SK-N-SH treated with all-trans-retinoic acid at 6 μM for 48 hours (cell line): ENCODE data around the gene MMEL1.

Experiments
- CREB5 ChIP-seq: fragments of 250-450 bp; sonication (Bioruptor Pico); IDR thresholded peaks from 2 replicates; pipeline ENCODE4 v1.5.1; 2020; ENCODE audit warnings: low read depth, mild to moderate bottlenecking, moderate library complexity
- CSRNP3 ChIP-seq: fragments of 250-450 bp; sonication (Bioruptor Pico); IDR thresholded peaks from 2 replicates; pipeline ENCODE4 v1.5.1; 2021; ENCODE audit warnings: mild to moderate bottlenecking, moderate library complexity
- ESRRG ChIP-seq: fragments of 250-450 bp; sonication (Bioruptor Pico); IDR thresholded peaks from 2 replicates; pipeline ENCODE4 v1.6.1; 2021; ENCODE audit warnings: mild to moderate bottlenecking
- GLIS3 ChIP-seq: fragments of 250-450 bp; sonication (Bioruptor Pico); IDR thresholded peaks from 2 replicates; pipeline ENCODE4 v1.5.0; 2020; ENCODE audit warnings: mild to moderate bottlenecking, moderate library complexity
- ISL1 ChIP-seq: fragments of 250-450 bp; sonication (Bioruptor Pico); IDR thresholded peaks from 2 replicates; pipeline ENCODE4 v2.1.2; 2022; ENCODE audit warnings: mild to moderate bottlenecking, moderate library complexity
- OSR1 ChIP-seq: fragments of 250-450 bp; sonication (Bioruptor Pico); IDR thresholded peaks from 2 replicates; pipeline ENCODE4 v1.8.0; 2022; ENCODE audit warnings: moderate library complexity, mild to moderate bottlenecking, inconsistent platforms
- PATZ1 ChIP-seq: fragments of 250-450 bp; sonication (Bioruptor Pico); IDR thresholded peaks from 2 replicates; pipeline ENCODE4 v1.8.0; 2020; ENCODE audit warnings: mild to moderate bottlenecking, moderate library complexity, borderline replicate concordance
- POU6F1 ChIP-seq: fragments of 250-450 bp; sonication (Bioruptor Pico); IDR thresholded peaks from 2 replicates; pipeline ENCODE4 v1.8.0; 2021; ENCODE audit warnings: low read depth, mild to moderate bottlenecking, moderate library complexity, borderline replicate concordance
- RARB ChIP-seq: fragments of 250-450 bp; sonication (Bioruptor Pico); IDR thresholded peaks from 2 replicates; pipeline ENCODE4 v1.8.0; 2021; ENCODE audit warnings: mild to moderate bottlenecking, moderate library complexity
- SNAI2 ChIP-seq: fragments of 250-450 bp; sonication (Bioruptor Pico); IDR thresholded peaks from 2 replicates; pipeline ENCODE4 v1.5.0; 2020; ENCODE audit warnings: mild to moderate bottlenecking, moderate library complexity
- TCF4 ChIP-seq: fragments of 250-450 bp; sonication (Bioruptor Pico); IDR thresholded peaks from 2 replicates; pipeline ENCODE4 v1.8.0; 2021; ENCODE audit warnings: mild to moderate bottlenecking, moderate library complexity, borderline replicate concordance
- ZFP3 ChIP-seq: fragments of 250-450 bp; sonication (Bioruptor Pico); IDR thresholded peaks from 2 replicates; pipeline ENCODE4 v1.5.0; 2020; ENCODE audit warnings: mild to moderate bottlenecking, moderate library complexity
- ZFP30 ChIP-seq: fragments of 450-650 bp; formaldehyde crosslinking; IDR thresholded peaks from 2 replicates; pipeline ENCODE4 v1.5.0; 2022; ENCODE audit warnings: mild to moderate bottlenecking, moderate library complexity
- ZNF565 ChIP-seq: fragments of 450-650 bp; formaldehyde crosslinking; conservative IDR thresholded peaks from 2 replicates; pipeline ENCODE4 v1.5.0; 2020; ENCODE audit warnings: low read depth, mild to moderate bottlenecking, moderate library complexity

GRCh38 chr1:2563205-2563604 is 69.6 kb downstream of the MMEL1 start:
- TF ChIP-seq ZFP30 (CRISPR knock-in tag) (no peak), POU6F1 (CRISPR knock-in tag) (no peak), ISL1 (CRISPR knock-in tag) (no peak), OSR1 (CRISPR knock-in tag) (no peak), GLIS3 (CRISPR knock-in tag) (no peak), ESRRG (no peak), SNAI2 (CRISPR knock-in tag) (no peak), TCF4 (CRISPR knock-in tag) (no peak), CREB5 (CRISPR knock-in tag) (no peak), ZFP3 (CRISPR knock-in tag) (no peak), ZNF565 (CRISPR knock-in tag) (no peak), PATZ1 (CRISPR knock-in tag) (no peak), CSRNP3 (CRISPR knock-in tag) (no peak), RARB (no peak)
